ENCODE data around the gene NRP1.

The NRP1 gene

GRCh38 chr10:33350041-33350440, 15.6 kb upstream of the NRP1 start:
- DNase-seq (ENCODE audit: low read depth), result no peak
- no peak overlapping the region for H3K4me3 ChIP-seq (ENCODE audit: low read length)
- TF ChIP-seq CTCF (IDR thresholded peaks at IDR 0.05; ENCODE audit: insufficient read depth, low read depth, low read length, missing control alignments), result no peak

DNA sequence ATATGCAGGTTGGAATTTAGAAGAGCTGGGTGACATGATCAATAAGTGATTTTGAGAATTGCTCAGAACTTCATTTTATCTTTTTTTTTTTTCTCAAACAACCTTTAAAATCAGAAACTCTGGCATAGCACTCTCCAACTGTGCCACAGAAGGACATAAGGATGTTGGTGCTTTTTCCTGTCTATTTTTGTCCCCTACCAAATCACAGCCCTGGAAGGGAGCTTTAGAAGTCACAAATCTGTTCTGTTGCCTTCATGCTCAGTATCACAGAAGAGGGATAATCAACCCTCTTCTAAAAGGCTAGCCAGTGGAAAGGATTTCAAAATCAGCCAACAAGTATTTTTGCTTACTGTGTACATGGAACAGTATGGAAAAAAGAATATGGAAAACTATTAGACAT, 14.8 kb upstream of the NRP1 start:
- H3K4me3 ChIP-seq (ENCODE audit: low read length), result no peak overlapping the region
- DNase-seq (ENCODE audit: low read depth), result no peak
- TF ChIP-seq CTCF (IDR thresholded peaks at IDR 0.05; ENCODE audit: insufficient read depth, low read depth, low read length, missing control alignments), result no peak

DNA sequence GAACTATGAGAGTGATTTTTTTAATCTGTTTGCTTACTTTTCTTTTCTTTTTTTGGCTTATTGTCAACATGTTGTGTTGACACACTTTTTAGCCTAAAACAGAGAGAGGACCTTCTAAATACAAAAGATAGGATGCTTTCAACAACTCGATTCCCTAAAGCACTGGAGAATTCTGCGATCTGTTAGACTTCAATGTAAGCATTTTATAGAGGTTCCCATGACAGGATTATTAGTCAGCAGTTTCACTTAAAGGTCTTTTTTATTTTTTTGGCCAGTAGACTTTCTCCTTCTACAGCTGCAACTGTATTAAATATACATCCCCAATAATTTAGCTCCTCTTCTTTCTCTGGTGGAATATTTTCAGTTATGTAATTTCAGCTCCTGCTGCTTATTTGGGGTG, 12.7 kb upstream of the NRP1 start:
- TF ChIP-seq CTCF (IDR thresholded peaks at IDR 0.05; ENCODE audit: insufficient read depth, low read depth, low read length, missing control alignments), result no peak
- H3K4me3 ChIP-seq (ENCODE audit: low read length), result no peak overlapping the region
- DNase-seq (ENCODE audit: low read depth), result peak; percentile 60

DNA sequence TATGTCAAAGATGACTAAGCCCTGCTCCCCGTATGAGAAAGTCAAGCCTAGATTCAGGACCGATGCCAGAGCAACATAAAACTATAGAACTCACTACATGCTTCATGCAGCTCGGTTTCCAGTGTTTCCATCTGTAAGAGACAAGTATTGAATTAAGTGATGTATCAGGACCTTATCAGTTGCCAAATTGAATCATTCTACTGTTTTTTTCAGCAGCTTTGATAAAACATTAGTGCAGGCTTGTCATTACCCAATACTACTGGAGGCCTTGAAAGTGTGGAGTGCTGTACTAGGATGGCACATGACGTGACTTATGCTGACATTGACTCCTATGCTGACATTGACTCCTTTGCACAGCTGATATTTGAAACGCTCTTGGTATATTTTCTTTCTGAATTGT, 10.8 kb upstream of the NRP1 start:
- no peak for TF ChIP-seq CTCF (IDR thresholded peaks at IDR 0.05; ENCODE audit: insufficient read depth, low read depth, low read length, missing control alignments)
- no peak overlapping the region for H3K4me3 ChIP-seq (ENCODE audit: low read length)
- no peak for DNase-seq (ENCODE audit: low read depth)

GRCh38 chr10:33344676-33345075, 10.2 kb upstream of the NRP1 start:
- DNase-seq (ENCODE audit: low read depth), result no peak
- no peak overlapping the region for H3K4me3 ChIP-seq (ENCODE audit: low read length)
- no peak for TF ChIP-seq CTCF (IDR thresholded peaks at IDR 0.05; ENCODE audit: insufficient read depth, low read depth, low read length, missing control alignments)

DNA sequence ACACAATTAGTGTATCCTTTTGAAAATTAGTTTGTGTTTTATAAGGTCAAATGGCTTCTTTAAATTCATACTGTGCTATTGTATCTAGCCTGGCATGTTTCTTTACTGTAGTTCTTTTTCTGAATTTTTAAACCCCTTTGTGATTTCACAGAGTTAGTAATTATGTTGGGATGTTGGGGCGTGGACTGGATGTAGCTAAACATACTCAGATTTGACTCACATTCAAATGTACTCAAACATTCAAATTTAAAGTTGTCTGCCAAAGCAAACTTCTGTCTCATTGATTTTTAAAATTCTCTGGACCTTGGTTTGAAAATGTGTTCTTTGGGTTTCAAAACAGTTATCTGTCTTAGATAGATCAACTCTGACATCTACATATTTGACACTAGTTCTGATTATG, 7.2 kb upstream of the NRP1 start:
- peak; percentile 66 for DNase-seq (ENCODE audit: low read depth)
- TF ChIP-seq CTCF (IDR thresholded peaks at IDR 0.05; ENCODE audit: insufficient read depth, low read depth, low read length, missing control alignments), result no peak
- no peak overlapping the region for H3K4me3 ChIP-seq (ENCODE audit: low read length)

- H3K4me3 ChIP-seq (ENCODE audit: low read length), result peak overlapping the region; percentile 59
- DNase-seq (ENCODE audit: low read depth), result no peak
- peak; percentile 11 for TF ChIP-seq CTCF (IDR thresholded peaks at IDR 0.05; ENCODE audit: insufficient read depth, low read depth, low read length, missing control alignments)
These were observed 3.0 kb upstream of the NRP1 start for GRCh38 chr10:33337326-33337957.
